Activated B cell treated with CpG ODN at 0.5 μM for 24 hours (primary cell): ENCODE measurements around the gene ZFP1. TPM values are rescaled to one million over a fixed set of nuclear protein-coding genes. Genes with fewer than 3 reads are reported as not detected.

Source experiments
- ATAC-seq: fragments of 200-7000 bp; cut with Tn5 transposase; one replicate; pipeline ENCODE4 v1.10.0; 2021; ENCODE audit warnings: low read depth, mild to moderate bottlenecking, moderate library complexity
- CTCF ChIA-PET: fragments of 350-600 bp; sonication (Branson Sonifier 250); formaldehyde crosslinking; loops from one replicate; lab custom pipeline; 2021; ENCODE audit warnings: antibody characterized with exemption; lab: Charles Lee
- POLR2A ChIA-PET: fragments of 350-600 bp; sonication (Branson Sonifier 250); formaldehyde crosslinking; loops from one replicate; lab custom pipeline; 2021; ENCODE audit warnings: antibody characterized with exemption; lab: Charles Lee
- DNase-seq: peaks from one replicate; pipeline ENCODE4 v3.0.0; 2022
- H3K27ac Mint-ChIP-seq: one replicate; pipeline ENCODE4 v1.8.0; 2020; ENCODE audit warnings: mixed read lengths
- H3K27me3 Mint-ChIP-seq: one replicate; pipeline ENCODE4 v1.8.0; 2021; ENCODE audit warnings: mixed read lengths
- H3K36me3 Mint-ChIP-seq: one replicate; pipeline ENCODE4 v1.8.0; 2021; ENCODE audit warnings: low read depth, mixed read lengths
- H3K4me1 Mint-ChIP-seq: one replicate; pipeline ENCODE4 v1.8.0; 2021; ENCODE audit warnings: mixed read lengths
- H3K4me3 Mint-ChIP-seq: one replicate; pipeline ENCODE4 v1.8.0; 2020; ENCODE audit warnings: mild to moderate bottlenecking, mixed read lengths
- H3K9me3 Mint-ChIP-seq: one replicate; pipeline ENCODE4 v1.8.0; 2020; ENCODE audit warnings: mixed read lengths
- CTCF ChIP-seq: fragments of 200-600 bp; IDR thresholded peaks from one replicate; pipeline ENCODE4 v1.8.0; 2022; ENCODE audit warnings: antibody characterized with exemption, mild to moderate bottlenecking
- intact Hi-C: fragments of 100-400 bp; cut with micrococcal nuclease; formaldehyde crosslinking; loops from one replicate; pipeline ENCODE4 v1.15.1; 2024
- total RNA-seq: library from RNA; stranded (reverse); gene quantifications from 2 replicates; pipeline ENCODE4 v1.2.3, GENCODE V29; 2022

Gene ZFP1
- total RNA-seq, 1 donor from 2014 or later = 15.4 TPM

GRCh38 chr16:75216127-75216526 lies 67.8 kb downstream of the ZFP1 start:
- Mint-ChIP-seq H3K4me3 (no peak overlapping the region), H3K27ac (no peak overlapping the region), H3K4me1 (peaks cover 11% of the 10 kb centered on the region), H3K36me3 (no peaks in the 10 kb centered on the region), H3K9me3 (no peaks in the 10 kb centered on the region), H3K27me3 (peaks cover 8% of the 10 kb centered on the region)
- POLR2A ChIA-PET = no interaction called here
- no peak for DNase-seq
- CTCF ChIA-PET = interaction anchor here (1.0 to 3.6 kb wide), 2 partner anchors 16 to 164 kb away, joined by 5 to 12 read pairs; no protein-coding TSS in a partner anchor
- ATAC-seq = no peak
- intact Hi-C loops = loop anchor here (5.0 kb wide), 1 partner anchor 166 kb away; no protein-coding TSS in a partner anchor
- TF ChIP-seq CTCF = no peak

GRCh38 chr16:75216576-75216975 lies 68.3 kb downstream of the ZFP1 start:
- Mint-ChIP-seq H3K27me3 (peaks cover 8% of the 10 kb centered on the region), H3K9me3 (no peaks in the 10 kb centered on the region), H3K4me3 (no peak overlapping the region), H3K36me3 (no peaks in the 10 kb centered on the region), H3K27ac (no peak overlapping the region), H3K4me1 (peaks cover 11% of the 10 kb centered on the region)
- DNase-seq (no peak), ATAC-seq (no peak)
- ChIA-PET CTCF (interaction anchor here (1.0 to 3.6 kb wide), 2 partner anchors 17 to 163 kb away, joined by 5 to 12 read pairs; no protein-coding TSS in a partner anchor), POLR2A (interaction anchor here (0.7 kb wide), 1 partner anchor 26 kb away, joined by 4 read pairs; no protein-coding TSS in a partner anchor)
- intact Hi-C loops = loop anchor here (5.0 kb wide), 1 partner anchor 166 kb away; no protein-coding TSS in a partner anchor
- no peak for TF ChIP-seq CTCF

GRCh38 chr16:75217389-75217851 lies 69.1 kb downstream of the ZFP1 start:
- ChIA-PET POLR2A (interaction anchor here (1.0 kb wide), 1 partner anchor 18 kb away, joined by 3 read pairs; no protein-coding TSS in a partner anchor), CTCF (interaction anchor here (3.6 kb wide), 1 partner anchor 18 kb away, joined by 12 read pairs; no protein-coding TSS in a partner anchor)
- peaks cover 10% of the 10 kb centered on the region for H3K27me3 Mint-ChIP-seq
- DNase-seq (no peak), ATAC-seq (no peak)
- no peak for TF ChIP-seq CTCF
- peaks cover 11% of the 10 kb centered on the region for H3K4me1 Mint-ChIP-seq
- H3K9me3 Mint-ChIP-seq = no peaks in the 10 kb centered on the region
- no peak overlapping the region for H3K27ac Mint-ChIP-seq
- intact Hi-C loops = loop anchor here (5.0 kb wide), 1 partner anchor 165 kb away; no protein-coding TSS in a partner anchor
- no peaks in the 10 kb centered on the region for H3K36me3 Mint-ChIP-seq
- no peak overlapping the region for H3K4me3 Mint-ChIP-seq

GRCh38 chr16:75218256-75219076 lies 70.1 kb downstream of the ZFP1 start, which contains the start of gene CTRB1:
Gene CTRB1, plus strand, starts transcription at chr16:75218988. Its CDS starts 20 bp downstream, at chr16:75219008.
- Mint-ChIP-seq H3K4me3 (peak within 1 kb of the TSS; percentile 70), H3K27ac (peak within 1 kb of the TSS; percentile 63), H3K9me3 (no peaks in the 10 kb centered on the region), H3K36me3 (no peaks in the 10 kb centered on the region), H3K4me1 (peaks cover 11% of the 10 kb centered on the region), H3K27me3 (peaks cover 5% of the 10 kb centered on the region)
- POLR2A ChIA-PET = interaction anchor here (1.0 to 1.1 kb wide), 2 partner anchors 19 kb away, joined by 3 read pairs; no protein-coding TSS in a partner anchor
- intact Hi-C loops = loop anchor here (2.0 to 5.0 kb wide), 3 partner anchors 66 to 432 kb away; no protein-coding TSS in a partner anchor
- ATAC-seq (peak; percentile 67), DNase-seq (no peak)
- CTCF ChIA-PET = interaction anchor here (3.6 kb wide), 1 partner anchor 19 kb away, joined by 12 read pairs; no protein-coding TSS in a partner anchor
- TF ChIP-seq CTCF = no peak
